GM12878 (cell line): ENCODE data around the gene MT1HL1.

ENCODE experiments used
- EP300 ChIP-seq, 2 experiments: fragments of 150-350 bp in 1 of 2; IDR thresholded peaks; 2 replicates each; pipeline ENCODE4 v1.6.1; 2011 to 2012; ENCODE audit warnings: low read depth in 2 of 2, low read length in 2 of 2, borderline replicate concordance in 1 of 2, improper control_type of control experiment in 1 of 2, inconsistent platforms in 1 of 2; ENCODE audit not compliant: control insufficient read depth in 1 of 2
- EZH2 ChIP-seq: IDR thresholded peaks from 2 replicates; pipeline ENCODE4 v1.6.1; 2012; ENCODE audit warnings: low read depth, mild to moderate bottlenecking, control low read depth, inconsistent platforms, low read length, borderline replicate concordance; ENCODE audit not compliant: control insufficient read depth
- FOS ChIP-seq: IDR thresholded peaks from 3 replicates; pipeline ENCODE4 v1.6.1; 2011; ENCODE audit warnings: borderline replicate concordance; ENCODE audit not compliant: insufficient read length; ENCODE audit errors: extremely low read depth

DNA sequence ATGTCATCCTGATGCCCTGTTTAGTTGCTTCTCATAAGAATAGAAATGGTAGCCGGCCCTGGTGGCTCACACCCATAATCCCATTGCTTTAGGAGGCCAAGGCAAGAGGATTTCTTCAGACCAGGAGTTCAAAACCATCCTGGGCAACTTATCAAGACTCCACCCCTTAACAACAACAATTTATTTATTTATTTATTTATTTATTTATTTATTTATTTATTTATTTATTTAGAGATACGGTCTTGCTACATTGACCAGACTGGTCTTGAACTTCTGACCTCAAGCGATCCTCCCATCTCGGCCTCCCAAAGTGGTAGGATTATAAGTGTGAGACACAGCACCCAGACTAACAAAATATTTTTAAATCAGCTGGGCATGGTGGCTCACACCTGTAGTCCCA lies 4.0 kb downstream of the MT1HL1 start:
- TF ChIP-seq EP300 (IDR thresholded peaks at IDR 0.05; ENCODE audit: borderline replicate concordance in 1 of 2, control insufficient read depth in 1 of 2, low read depth in 2 of 2, low read length in 2 of 2) (no peak), FOS (no peak), EZH2 (no peak)
